Breast epithelium (tissue), 3 donors: ENCODE data around the gene GUCD1.

ENCODE experiments used
- POLR2AphosphoS5 ChIP-seq, 3 donors: sonication (generic); formaldehyde crosslinking; IDR thresholded peaks; one replicate each; pipeline ENCODE4 v1.6.1; 2017; ENCODE audit warnings: antibody characterized with exemption in 3 of 3
- TF ChIP-seq, protein P1 (sequence below), 3 donors: fragments of 450-650 bp; IDR thresholded peaks; one replicate each; pipeline ENCODE4 v1.5.1; 2016 to 2017; ENCODE audit warnings: antibody characterized with exemption in 3 of 3, mild to moderate bottlenecking in 3 of 3, moderate library complexity in 3 of 3

GRCh38 chr22:24513378-24514240 lies 41.3 kb downstream of the GUCD1 start:
- TF ChIP-seq, protein P1, sequence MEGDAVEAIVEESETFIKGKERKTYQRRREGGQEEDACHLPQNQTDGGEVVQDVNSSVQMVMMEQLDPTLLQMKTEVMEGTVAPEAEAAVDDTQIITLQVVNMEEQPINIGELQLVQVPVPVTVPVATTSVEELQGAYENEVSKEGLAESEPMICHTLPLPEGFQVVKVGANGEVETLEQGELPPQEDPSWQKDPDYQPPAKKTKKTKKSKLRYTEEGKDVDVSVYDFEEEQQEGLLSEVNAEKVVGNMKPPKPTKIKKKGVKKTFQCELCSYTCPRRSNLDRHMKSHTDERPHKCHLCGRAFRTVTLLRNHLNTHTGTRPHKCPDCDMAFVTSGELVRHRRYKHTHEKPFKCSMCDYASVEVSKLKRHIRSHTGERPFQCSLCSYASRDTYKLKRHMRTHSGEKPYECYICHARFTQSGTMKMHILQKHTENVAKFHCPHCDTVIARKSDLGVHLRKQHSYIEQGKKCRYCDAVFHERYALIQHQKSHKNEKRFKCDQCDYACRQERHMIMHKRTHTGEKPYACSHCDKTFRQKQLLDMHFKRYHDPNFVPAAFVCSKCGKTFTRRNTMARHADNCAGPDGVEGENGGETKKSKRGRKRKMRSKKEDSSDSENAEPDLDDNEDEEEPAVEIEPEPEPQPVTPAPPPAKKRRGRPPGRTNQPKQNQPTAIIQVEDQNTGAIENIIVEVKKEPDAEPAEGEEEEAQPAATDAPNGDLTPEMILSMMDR (IDR thresholded peaks at IDR 0.05), result no peak
- TF ChIP-seq POLR2AphosphoS5 (IDR thresholded peaks at IDR 0.05), result no peak
